Bronchial epithelial cell (primary cell): Measurements from ENCODE around the gene BHLHA9. TPM values are rescaled to one million over a fixed set of nuclear protein-coding genes. Genes with fewer than 3 reads are reported as not detected.

ENCODE experiments used
- DNase-seq: peaks from one replicate; pipeline ENCODE4 v3.0.0-alpha.2; 2010; ENCODE audit warnings: low read depth
- FAIRE-seq: peaks from 2 replicates; lab custom pipeline; 2011; peaks lifted over from hg19 to GRCh38; lab: Jason Lieb, UNC
- H3K27me3 ChIP-seq: 2 replicates; pipeline ENCODE4 v1.5.1; 2011; ENCODE audit warnings: low read length; ENCODE audit not compliant: control insufficient read depth, insufficient read depth
- H3K36me3 ChIP-seq: 2 replicates; pipeline ENCODE4 v1.5.1; 2011; ENCODE audit warnings: low read length; ENCODE audit not compliant: control insufficient read depth, insufficient read depth
- H3K4me3 ChIP-seq: 2 replicates; pipeline ENCODE4 v1.5.1; 2011; ENCODE audit warnings: mild to moderate bottlenecking, low read depth, low read length, control low read depth
- CTCF ChIP-seq: IDR thresholded peaks from 2 replicates; pipeline ENCODE4 v1.5.1; 2011; ENCODE audit warnings: mild to moderate bottlenecking, moderate library complexity, low read length, control low read depth, inconsistent platforms; ENCODE audit not compliant: insufficient read depth, severe bottlenecking
- total RNA-seq: library from RNA; depleted of rRNA; stranded (reverse); fragments of >200 nt; gene quantifications from 2 replicates; pipeline ENCODE4 v1.2.1, GENCODE V29; 2014

BHLHA9 gene
- total RNA-seq, 1 donor from 2014 or later = not detected

GRCh38 chr17:1275962-1276736 is 5.9 kb downstream of the BHLHA9 start:
- no peaks in the 10 kb centered on the region for H3K36me3 ChIP-seq
- DNase-seq = no peak
- FAIRE-seq = no peak
- peak; percentile 87 for TF ChIP-seq CTCF
- H3K27me3 ChIP-seq = peaks cover 10% of the 10 kb centered on the region
- H3K4me3 ChIP-seq = no peak overlapping the region

- H3K4me3 ChIP-seq = no peak overlapping the region
- no peak for FAIRE-seq
- no peaks in the 10 kb centered on the region for H3K36me3 ChIP-seq
- no peaks in the 10 kb centered on the region for H3K27me3 ChIP-seq
- TF ChIP-seq CTCF = no peak
- DNase-seq = no peak
These were observed 10.4 kb downstream of the BHLHA9 start for GRCh38 chr17:1280652-1281051.

- peak; percentile 47 for FAIRE-seq
- DNase-seq = peak; percentile 15
- no peak for TF ChIP-seq CTCF
- Histone ChIP-seq H3K27me3 (no peaks in the 10 kb centered on the region), H3K36me3 (no peaks in the 10 kb centered on the region), H3K4me3 (no peak overlapping the region)
These were observed 16.3 kb downstream of the BHLHA9 start for GRCh38 chr17:1286379-1287106.

GRCh38 chr17:1289695-1290094 is 19.5 kb downstream of the BHLHA9 start:
- no peak for TF ChIP-seq CTCF
- peak; percentile 64 for DNase-seq
- Histone ChIP-seq H3K36me3 (no peaks in the 10 kb centered on the region), H3K27me3 (no peaks in the 10 kb centered on the region), H3K4me3 (no peak overlapping the region)
- FAIRE-seq = no peak

GRCh38 chr17:1290676-1291075 is 20.4 kb downstream of the BHLHA9 start:
- FAIRE-seq (no peak), DNase-seq (no peak)
- no peak for TF ChIP-seq CTCF
- Histone ChIP-seq H3K4me3 (no peak overlapping the region), H3K27me3 (no peaks in the 10 kb centered on the region), H3K36me3 (no peaks in the 10 kb centered on the region)
